Stimulated activated naive CD8-positive, alpha-beta T cell treated with anti-CD3 and anti-CD28 coated beads, Interleukin-15, Interleukin-2, amounts not matched to agents 100 ng/mL and 50 ng/mL, for 24 hours (primary cell): ENCODE data around the gene CCDC200.
"Not testable (repeated sequence)": the region's sequence is repeated elsewhere in the genome, so short reads cannot be mapped to it uniquely, and the experiment has no call there.

Experiments
- H3K27ac Mint-ChIP-seq: one replicate; pipeline ENCODE4 v1.8.0; 2021; ENCODE audit warnings: mild to moderate bottlenecking, mixed read lengths
- H3K27me3 Mint-ChIP-seq: one replicate; pipeline ENCODE4 v1.8.0; 2021; ENCODE audit warnings: mixed read lengths
- H3K36me3 Mint-ChIP-seq: one replicate; pipeline ENCODE4 v1.8.0; 2021; ENCODE audit warnings: low read depth, mixed read lengths
- H3K4me1 Mint-ChIP-seq: one replicate; pipeline ENCODE4 v1.8.0; 2021; ENCODE audit warnings: low read depth, mixed read lengths
- H3K4me3 Mint-ChIP-seq: one replicate; pipeline ENCODE4 v1.8.0; 2021; ENCODE audit warnings: mild to moderate bottlenecking, mixed read lengths
- H3K9me3 Mint-ChIP-seq: one replicate; pipeline ENCODE4 v1.8.0; 2021; ENCODE audit warnings: mixed read lengths

CCDC200 gene

GRCh38 chr17:43200127-43200526 is 28.3 kb downstream of the CCDC200 start:
- H3K9me3 Mint-ChIP-seq, result no peaks in the 10 kb centered on the region
- no peaks in the 10 kb centered on the region for H3K27me3 Mint-ChIP-seq
- no peak overlapping the region for H3K4me3 Mint-ChIP-seq
- H3K4me1 Mint-ChIP-seq, result peaks cover 8% of the 10 kb centered on the region
- peak overlapping the region; percentile 72 for H3K27ac Mint-ChIP-seq
- H3K36me3 Mint-ChIP-seq, result peaks cover 55% of the 10 kb centered on the region

- H3K27me3 Mint-ChIP-seq, result no peaks in the 10 kb centered on the region
- H3K9me3 Mint-ChIP-seq, result no peaks in the 10 kb centered on the region
- H3K4me3 Mint-ChIP-seq, result no peak overlapping the region
- peaks cover 59% of the 10 kb centered on the region for H3K36me3 Mint-ChIP-seq
- peaks cover 8% of the 10 kb centered on the region for H3K4me1 Mint-ChIP-seq
- H3K27ac Mint-ChIP-seq, result peak overlapping the region; percentile 72
Measured at GRCh38 chr17:43199633-43200032, 28.8 kb downstream of the CCDC200 start.

- peaks cover 69% of the 10 kb centered on the region for H3K36me3 Mint-ChIP-seq
- no peak overlapping the region for H3K27ac Mint-ChIP-seq
- no peaks in the 10 kb centered on the region for H3K9me3 Mint-ChIP-seq
- H3K4me1 Mint-ChIP-seq, result no peaks in the 10 kb centered on the region
- H3K27me3 Mint-ChIP-seq, result no peaks in the 10 kb centered on the region
- H3K4me3 Mint-ChIP-seq, result no peak overlapping the region
Measured at GRCh38 chr17:43193251-43193650, 35.2 kb downstream of the CCDC200 start.

GRCh38 chr17:43186656-43187055 is 41.8 kb downstream of the CCDC200 start:
- not testable (repeated sequence) for H3K27ac Mint-ChIP-seq, H3K9me3 Mint-ChIP-seq, H3K4me3 Mint-ChIP-seq, H3K27me3 Mint-ChIP-seq, H3K4me1 Mint-ChIP-seq
- peaks cover 43% of the 10 kb centered on the region for H3K36me3 Mint-ChIP-seq

- no peak overlapping the region for H3K27ac Mint-ChIP-seq
- no peaks in the 10 kb centered on the region for H3K27me3 Mint-ChIP-seq
- H3K4me1 Mint-ChIP-seq, result no peaks in the 10 kb centered on the region
- no peaks in the 10 kb centered on the region for H3K9me3 Mint-ChIP-seq
- no peak overlapping the region for H3K4me3 Mint-ChIP-seq
- H3K36me3 Mint-ChIP-seq, result peaks cover 20% of the 10 kb centered on the region
Measured at GRCh38 chr17:43183921-43184320, 44.5 kb downstream of the CCDC200 start.

GRCh38 chr17:43176119-43176570 is 52.3 kb downstream of the CCDC200 start:
- Mint-ChIP-seq H3K36me3 (peaks cover 30% of the 10 kb centered on the region), H3K4me3 (peak overlapping the region; percentile 68), H3K9me3 (no peaks in the 10 kb centered on the region), H3K27me3 (no peaks in the 10 kb centered on the region), H3K27ac (peak overlapping the region; percentile 97), H3K4me1 (peaks cover 53% of the 10 kb centered on the region)

GRCh38 chr17:43175213-43176118 is 53.0 kb downstream of the CCDC200 start:
- Mint-ChIP-seq H3K27me3 (no peaks in the 10 kb centered on the region), H3K27ac (peak overlapping the region; percentile 97), H3K9me3 (no peaks in the 10 kb centered on the region), H3K4me3 (peak overlapping the region; percentile 68), H3K4me1 (peaks cover 53% of the 10 kb centered on the region), H3K36me3 (peaks cover 30% of the 10 kb centered on the region)

GRCh38 chr17:43171586-43172487 is 56.6 kb downstream of the CCDC200 start:
- H3K4me3 Mint-ChIP-seq, result no peak overlapping the region
- no peaks in the 10 kb centered on the region for H3K9me3 Mint-ChIP-seq
- peaks cover 17% of the 10 kb centered on the region for H3K36me3 Mint-ChIP-seq
- peaks cover 43% of the 10 kb centered on the region for H3K4me1 Mint-ChIP-seq
- no peaks in the 10 kb centered on the region for H3K27me3 Mint-ChIP-seq
- no peak overlapping the region for H3K27ac Mint-ChIP-seq
